NCI-H510A (cell line): ENCODE results near the gene PLK3.
"Not testable (repeated sequence)": the region's sequence is repeated elsewhere in the genome, so short reads cannot be mapped to it uniquely, and the experiment has no call there.

Experiments used
- DNase-seq: peaks from one replicate; lab custom pipeline; 2025; lab: John Stamatoyannopoulos, UW

The PLK3 gene

GRCh38 chr1:44799770-44800584 is at the start of gene PLK3:
TSS of gene PLK3 (plus strand) at chr1:44800377. CDS start at chr1:44800464, 87 bp downstream.
- DNase-seq, result peak; percentile 96

GRCh38 chr1:44757420-44757819 is 42.8 kb upstream of the PLK3 start:
- DNase-seq, result no peak

- DNase-seq, result no peak
Observed at GRCh38 chr1:44759077-44759476, 41.1 kb upstream of the PLK3 start.

- no peak for DNase-seq
Observed at GRCh38 chr1:44760876-44761275, 39.3 kb upstream of the PLK3 start.

- not testable (repeated sequence) for DNase-seq
Observed at GRCh38 chr1:44766421-44766820, 33.8 kb upstream of the PLK3 start.

- DNase-seq, result peak; percentile 88
Observed at GRCh38 chr1:44775078-44775929, 24.9 kb upstream of the PLK3 start, which contains the start of gene RPS8. TSS of gene RPS8 (plus strand) at chr1:44775540. CDS start at chr1:44775597, 57 bp downstream.

- DNase-seq, result no peak
Observed at GRCh38 chr1:44775930-44776729, 24.0 kb upstream of the PLK3 start.

- DNase-seq, result no peak
Observed at GRCh38 chr1:44776730-44777068, 23.5 kb upstream of the PLK3 start.

GRCh38 chr1:44777547-44777946 is 22.6 kb upstream of the PLK3 start:
- no peak for DNase-seq

- DNase-seq, result no peak
Observed at GRCh38 chr1:44777969-44778635, 22.1 kb upstream of the PLK3 start.

GRCh38 chr1:44778705-44779576 is 21.2 kb upstream of the PLK3 start:
- no peak for DNase-seq

- DNase-seq, result no peak
Observed at GRCh38 chr1:44780583-44781121, 19.5 kb upstream of the PLK3 start.

- no peak for DNase-seq
Observed at GRCh38 chr1:44783697-44784093, 16.5 kb upstream of the PLK3 start.

- no peak for DNase-seq
Observed at GRCh38 chr1:44784094-44785028, 15.8 kb upstream of the PLK3 start.

- no peak for DNase-seq
Observed at GRCh38 chr1:44785029-44785380, 15.2 kb upstream of the PLK3 start.

GRCh38 chr1:44785501-44786137 is 14.6 kb upstream of the PLK3 start:
- no peak for DNase-seq

- DNase-seq, result no peak
Observed at GRCh38 chr1:44786138-44786840, 13.9 kb upstream of the PLK3 start.

GRCh38 chr1:44786841-44787426 is 13.2 kb upstream of the PLK3 start:
- DNase-seq, result no peak
